Mesendoderm (in vitro differentiated cells): ENCODE data around the gene PPFIA2.

Source experiments
- DNase-seq: peaks from one replicate; pipeline ENCODE4 v3.0.0; 2013
- H2AK5ac ChIP-seq: 2 replicates; pipeline ENCODE4 v1.6.1; 2013; ENCODE audit warnings: low read length, inconsistent platforms
- H2BK120ac ChIP-seq: 2 replicates; pipeline ENCODE4 v1.6.1; 2013; ENCODE audit warnings: low read depth, mild to moderate bottlenecking, low read length, moderate library complexity, mixed read lengths
- H2BK15ac ChIP-seq: replicated peaks from 2 replicates; pipeline ENCODE4 v1.6.1; 2013; ENCODE audit warnings: low read depth, mild to moderate bottlenecking, moderate library complexity
- H2BK5ac ChIP-seq: 2 replicates; pipeline ENCODE4 v1.6.1; 2013; ENCODE audit warnings: low read length, inconsistent platforms
- H3K18ac ChIP-seq: 2 replicates; pipeline ENCODE4 v1.6.1; 2013; ENCODE audit warnings: mild to moderate bottlenecking, low read length, mixed read lengths
- H3K23ac ChIP-seq: one replicate; pipeline ENCODE4 v1.6.1; 2013; ENCODE audit warnings: low read length
- H3K27ac ChIP-seq: 2 replicates; pipeline ENCODE4 v1.5.1; 2013; ENCODE audit warnings: low read depth, mild to moderate bottlenecking, inconsistent platforms, low read length, moderate library complexity
- H3K27me3 ChIP-seq: 2 replicates; pipeline ENCODE4 v1.6.1; 2013; ENCODE audit warnings: low read length, control low read depth, mild to moderate bottlenecking, inconsistent platforms; ENCODE audit not compliant: insufficient read depth, poor library complexity
- H3K36me3 ChIP-seq: 2 replicates; pipeline ENCODE4 v1.6.1; 2013; ENCODE audit warnings: low read length, inconsistent platforms; ENCODE audit not compliant: control insufficient read depth, insufficient read depth
- H3K4ac ChIP-seq: one replicate; pipeline ENCODE4 v1.6.1; 2013; ENCODE audit warnings: low read depth, mild to moderate bottlenecking, low read length, moderate library complexity
- H3K4me1 ChIP-seq: 2 replicates; pipeline ENCODE4 v1.6.1; 2013; ENCODE audit warnings: low read depth, low read length, inconsistent platforms; ENCODE audit not compliant: control insufficient read depth
- H3K4me2 ChIP-seq: 2 replicates; pipeline ENCODE4 v1.6.1; 2013; ENCODE audit warnings: low read length
- H3K4me3 ChIP-seq: 2 replicates; pipeline ENCODE4 v1.5.1; 2013; ENCODE audit warnings: mild to moderate bottlenecking, low read length
- H3K56ac ChIP-seq: one replicate; pipeline ENCODE4 v1.6.1; 2013; ENCODE audit warnings: low read length
- H3K79me1 ChIP-seq: 2 replicates; pipeline ENCODE4 v1.6.1; 2013; ENCODE audit warnings: low read length, inconsistent platforms
- H3K79me2 ChIP-seq: 2 replicates; pipeline ENCODE4 v1.6.1; 2013; ENCODE audit warnings: mild to moderate bottlenecking, low read length; ENCODE audit not compliant: control insufficient read depth, insufficient read depth
- H3K9ac ChIP-seq: 2 replicates; pipeline ENCODE4 v1.6.1; 2013; ENCODE audit warnings: low read length, inconsistent platforms
- H4K5ac ChIP-seq: one replicate; pipeline ENCODE4 v1.6.1; 2013; ENCODE audit warnings: low read length
- H4K8ac ChIP-seq: one replicate; pipeline ENCODE4 v1.6.1; 2013; ENCODE audit warnings: low read depth, mild to moderate bottlenecking, control low read depth, low read length, moderate library complexity
- WGBS: extraction: QIAGEN DNeasy Blood & Tissue Kit; methylation state at CpG from one replicate; pipeline ENCODE4 v1.1.7; 2013; ENCODE audit warnings: low lambda C conversion rate, missing lambda C conversion rate; ENCODE audit not compliant: insufficient coverage; ENCODE audit errors: extremely low coverage; 5-methylcytosine and 5-hydroxymethylcytosine counted together

The PPFIA2 gene

GRCh38 chr12:81570234-81570633 lies 188.9 kb downstream of the PPFIA2 start:
- H3K79me2 ChIP-seq = no peaks in the 10 kb centered on the region
- WGBS = 100% methylated on average over 1 of the region's 2 CpGs
- H3K56ac ChIP-seq = no peak overlapping the region

GRCh38 chr12:81564237-81564636 lies 194.9 kb downstream of the PPFIA2 start:
- Histone ChIP-seq H4K8ac (no peak overlapping the region), H3K18ac (no peak overlapping the region), H3K4me1 (no peaks in the 10 kb centered on the region), H3K23ac (no peak overlapping the region), H3K27me3 (no peaks in the 10 kb centered on the region), H3K27ac (no peak overlapping the region), H3K4me2 (no peak overlapping the region), H2BK120ac (no peak overlapping the region), H3K79me1 (no peaks in the 10 kb centered on the region), H3K36me3 (no peaks in the 10 kb centered on the region), H4K5ac (no peak overlapping the region), H2BK15ac (no peak overlapping the region), H3K4ac (no peak overlapping the region), H3K9ac (no peak overlapping the region), H3K56ac (no peak overlapping the region), H3K79me2 (no peaks in the 10 kb centered on the region), H2AK5ac (no peak overlapping the region), H3K4me3 (no peak overlapping the region), H2BK5ac (no peak overlapping the region)
- DNase-seq = no peak
- WGBS = no CpG with 5 or more reads among the region's 2 CpGs

More at GRCh38 chr12:81570234-81570633, 188.9 kb downstream of the PPFIA2 start:
- Histone ChIP-seq H3K4me3 (no peak overlapping the region), H3K4me1 (no peaks in the 10 kb centered on the region), H3K4ac (no peak overlapping the region), H2BK120ac (no peak overlapping the region), H3K27ac (no peak overlapping the region), H3K23ac (no peak overlapping the region), H3K36me3 (no peaks in the 10 kb centered on the region), H2BK5ac (no peak overlapping the region), H3K4me2 (no peak overlapping the region), H3K79me1 (no peaks in the 10 kb centered on the region), H3K18ac (no peak overlapping the region), H3K9ac (no peak overlapping the region), H4K8ac (no peak overlapping the region), H3K27me3 (no peaks in the 10 kb centered on the region), H2BK15ac (no peak overlapping the region), H2AK5ac (no peak overlapping the region), H4K5ac (no peak overlapping the region)
- no peak for DNase-seq

- H3K4me1 ChIP-seq = no peaks in the 10 kb centered on the region
- H4K8ac ChIP-seq = no peak overlapping the region
- H3K4me2 ChIP-seq = no peak overlapping the region
- H3K4me3 ChIP-seq = no peak overlapping the region
- H3K18ac ChIP-seq = no peak overlapping the region
- no peak overlapping the region for H4K5ac ChIP-seq
- no peak overlapping the region for H2AK5ac ChIP-seq
- H2BK15ac ChIP-seq = no peak overlapping the region
- no peak overlapping the region for H3K56ac ChIP-seq
- no peaks in the 10 kb centered on the region for H3K27me3 ChIP-seq
- no peak overlapping the region for H3K4ac ChIP-seq
- H2BK120ac ChIP-seq = no peak overlapping the region
- no peaks in the 10 kb centered on the region for H3K36me3 ChIP-seq
- WGBS = no CpG with 5 or more reads among the region's 1 CpG
- no peak for DNase-seq
- H3K9ac ChIP-seq = no peak overlapping the region
- H3K27ac ChIP-seq = no peak overlapping the region
- H3K23ac ChIP-seq = no peak overlapping the region
- no peaks in the 10 kb centered on the region for H3K79me2 ChIP-seq
- no peaks in the 10 kb centered on the region for H3K79me1 ChIP-seq
- no peak overlapping the region for H2BK5ac ChIP-seq
Measured at GRCh38 chr12:81558031-81558430, 201.1 kb downstream of the PPFIA2 start.

- Histone ChIP-seq H4K5ac (no peak overlapping the region), H3K79me1 (no peaks in the 10 kb centered on the region), H3K36me3 (no peaks in the 10 kb centered on the region), H3K4me1 (no peaks in the 10 kb centered on the region), H3K4me2 (no peak overlapping the region), H3K4ac (no peak overlapping the region), H3K56ac (no peak overlapping the region), H4K8ac (no peak overlapping the region), H3K79me2 (no peaks in the 10 kb centered on the region), H3K23ac (no peak overlapping the region), H3K4me3 (no peak overlapping the region), H2AK5ac (no peak overlapping the region), H2BK5ac (no peak overlapping the region), H2BK15ac (no peak overlapping the region), H3K27ac (no peak overlapping the region), H3K27me3 (no peaks in the 10 kb centered on the region), H3K18ac (no peak overlapping the region), H2BK120ac (no peak overlapping the region), H3K9ac (no peak overlapping the region)
- no CpG with 5 or more reads among the region's 5 CpGs for WGBS
- no peak for DNase-seq
Measured at GRCh38 chr12:81546811-81547210, 212.3 kb downstream of the PPFIA2 start.

GRCh38 chr12:81543621-81544139 lies 215.5 kb downstream of the PPFIA2 start:
- H3K79me2 ChIP-seq = no peaks in the 10 kb centered on the region
- H2AK5ac ChIP-seq = no peak overlapping the region
- H3K18ac ChIP-seq = no peak overlapping the region
- H2BK120ac ChIP-seq = no peak overlapping the region
- no peak overlapping the region for H4K8ac ChIP-seq
- H3K4me2 ChIP-seq = no peak overlapping the region
- H3K4me1 ChIP-seq = no peaks in the 10 kb centered on the region
- H3K36me3 ChIP-seq = no peaks in the 10 kb centered on the region
- no peak overlapping the region for H3K9ac ChIP-seq
- no CpG with 5 or more reads among the region's 4 CpGs for WGBS
- no peak overlapping the region for H3K56ac ChIP-seq
- no peak overlapping the region for H2BK5ac ChIP-seq
- no peak overlapping the region for H3K4ac ChIP-seq
- H3K23ac ChIP-seq = no peak overlapping the region
- H3K27me3 ChIP-seq = no peaks in the 10 kb centered on the region
- no peak overlapping the region for H3K27ac ChIP-seq
- H4K5ac ChIP-seq = no peak overlapping the region
- DNase-seq = no peak
- no peak overlapping the region for H3K4me3 ChIP-seq
- H3K79me1 ChIP-seq = no peaks in the 10 kb centered on the region
- H2BK15ac ChIP-seq = no peak overlapping the region
